ENCODE results near the gene LIPF.
A peak's percentile ranks its signal among the peaks of the same experiment; 100 is the strongest.
"Not testable (repeated sequence)": the region's sequence is repeated elsewhere in the genome, so short reads cannot be mapped to it uniquely, and the experiment has no call there.

The LIPF gene, protein sequence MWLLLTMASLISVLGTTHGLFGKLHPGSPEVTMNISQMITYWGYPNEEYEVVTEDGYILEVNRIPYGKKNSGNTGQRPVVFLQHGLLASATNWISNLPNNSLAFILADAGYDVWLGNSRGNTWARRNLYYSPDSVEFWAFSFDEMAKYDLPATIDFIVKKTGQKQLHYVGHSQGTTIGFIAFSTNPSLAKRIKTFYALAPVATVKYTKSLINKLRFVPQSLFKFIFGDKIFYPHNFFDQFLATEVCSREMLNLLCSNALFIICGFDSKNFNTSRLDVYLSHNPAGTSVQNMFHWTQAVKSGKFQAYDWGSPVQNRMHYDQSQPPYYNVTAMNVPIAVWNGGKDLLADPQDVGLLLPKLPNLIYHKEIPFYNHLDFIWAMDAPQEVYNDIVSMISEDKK

DNA sequence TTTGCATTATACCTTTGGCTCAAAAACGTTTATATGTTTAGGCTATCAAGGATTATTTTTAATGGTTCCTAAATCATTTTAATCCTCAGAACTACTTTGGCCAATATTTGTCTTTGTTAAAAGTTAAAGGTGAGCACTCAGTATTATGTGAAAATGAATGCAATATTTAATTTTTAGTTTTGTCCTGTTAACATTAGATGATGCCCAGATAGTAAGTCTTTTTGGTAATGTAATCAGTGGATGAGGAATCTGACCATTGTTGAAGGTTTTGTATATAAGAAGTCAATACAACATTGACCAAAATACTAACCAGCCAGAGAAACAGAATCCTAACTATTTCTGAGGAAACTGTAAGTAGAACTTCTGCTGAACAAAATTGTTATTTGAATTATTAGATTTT lies at the start of gene LIPF:
Gene LIPF, plus strand, starts transcription at position 301 of the 400 bp plus-strand sequence. CDS start 2,856 bp downstream, outside the sequence.
- in situ Hi-C loops (cut with HindIII; ENCODE audit: low pct_ligation_motif_present, low pct_unique_long_range_greater_than_20kb, low sequenced_read_pairs) = no loop called here
- DNase-seq = no peak

DNA sequence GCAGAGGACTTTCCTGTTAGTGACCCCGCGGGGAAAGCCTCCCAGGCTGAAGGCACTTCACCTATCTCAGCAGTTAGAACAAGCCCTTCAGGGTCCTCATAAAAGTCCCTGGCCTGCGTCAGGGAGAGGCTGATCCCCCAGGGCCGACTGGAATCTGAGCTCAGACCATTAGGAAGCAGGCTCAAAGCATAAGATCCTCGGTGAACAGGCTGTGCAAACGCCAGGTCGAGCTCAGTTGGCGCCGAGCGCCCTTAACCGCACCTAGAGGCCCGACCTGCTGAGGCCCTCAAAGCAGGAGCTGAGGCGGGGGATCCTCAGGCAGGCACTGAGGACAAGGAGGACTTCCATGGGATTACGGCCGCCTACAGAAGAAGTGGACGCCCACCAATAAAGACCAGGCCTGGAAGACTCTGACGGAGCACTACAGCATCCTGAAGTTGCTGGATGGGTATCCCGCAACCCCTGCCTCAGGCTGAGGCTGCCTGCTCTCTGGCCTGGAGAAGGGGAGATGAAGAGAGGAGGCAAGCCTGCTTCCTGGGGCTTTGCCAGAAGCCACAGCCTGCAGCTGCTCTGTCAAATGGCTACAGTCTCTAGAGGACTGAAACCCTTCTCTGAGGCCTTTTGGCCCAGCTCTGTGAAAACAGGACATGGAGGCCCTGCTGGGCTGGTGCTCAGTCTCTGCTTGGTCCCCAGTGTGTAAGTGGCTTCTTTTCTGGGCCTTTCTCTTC lies 47.8 kb upstream of the LIPF start:
- DNase-seq = no peak
- in situ Hi-C loops (cut with HindIII; ENCODE audit: low pct_ligation_motif_present, low pct_unique_long_range_greater_than_20kb, low sequenced_read_pairs) = no loop called here

DNA sequence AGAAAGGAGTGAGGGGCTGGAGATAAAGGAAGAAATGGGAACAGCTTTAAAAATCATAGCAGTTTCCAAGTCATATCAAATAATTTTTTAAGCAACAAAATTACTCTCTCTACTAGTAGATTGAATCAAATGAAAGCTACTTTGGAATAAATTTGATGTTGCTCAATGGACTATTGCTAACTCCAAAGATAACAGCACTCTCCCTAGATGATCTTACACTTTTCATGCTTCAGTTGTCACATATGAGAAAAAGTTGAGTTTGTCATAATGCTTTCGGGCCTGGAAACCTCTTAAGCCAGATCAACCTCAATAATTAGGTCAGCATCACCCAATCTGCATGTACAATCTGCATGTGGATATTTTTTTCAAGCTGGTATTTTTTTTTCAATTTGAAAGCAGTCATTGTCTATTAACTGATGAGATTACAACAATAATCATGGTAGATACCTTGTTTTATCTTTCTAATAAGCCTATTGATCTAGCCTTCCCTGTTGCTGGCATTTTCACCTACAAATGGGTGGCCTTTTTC lies 46.4 kb upstream of the LIPF start:
- in situ Hi-C loops (cut with HindIII; ENCODE audit: low pct_ligation_motif_present, low pct_unique_long_range_greater_than_20kb, low sequenced_read_pairs) = no loop called here
- no peak for DNase-seq

DNA sequence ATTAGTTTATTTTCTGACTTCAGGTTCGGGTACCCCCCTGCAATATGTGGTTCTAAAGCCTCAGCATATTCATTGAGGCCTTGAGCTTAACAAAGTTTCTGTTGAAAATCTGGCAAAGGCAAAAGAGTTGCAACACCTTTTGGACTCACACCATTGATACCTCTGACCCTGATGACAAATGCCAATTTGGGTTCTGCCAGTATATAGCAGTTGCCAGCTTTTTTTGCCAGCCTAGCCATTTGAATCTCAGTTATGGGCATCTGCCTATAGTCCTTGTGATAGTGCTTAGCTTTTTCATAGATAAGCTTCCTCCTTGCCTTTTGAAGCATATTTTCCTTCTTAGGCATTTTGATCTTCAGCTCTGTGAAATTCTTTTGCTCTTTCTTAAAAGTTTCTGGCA lies 45.7 kb upstream of the LIPF start:
- in situ Hi-C loops (cut with HindIII; ENCODE audit: low pct_ligation_motif_present, low pct_unique_long_range_greater_than_20kb, low sequenced_read_pairs) = no loop called here

DNA sequence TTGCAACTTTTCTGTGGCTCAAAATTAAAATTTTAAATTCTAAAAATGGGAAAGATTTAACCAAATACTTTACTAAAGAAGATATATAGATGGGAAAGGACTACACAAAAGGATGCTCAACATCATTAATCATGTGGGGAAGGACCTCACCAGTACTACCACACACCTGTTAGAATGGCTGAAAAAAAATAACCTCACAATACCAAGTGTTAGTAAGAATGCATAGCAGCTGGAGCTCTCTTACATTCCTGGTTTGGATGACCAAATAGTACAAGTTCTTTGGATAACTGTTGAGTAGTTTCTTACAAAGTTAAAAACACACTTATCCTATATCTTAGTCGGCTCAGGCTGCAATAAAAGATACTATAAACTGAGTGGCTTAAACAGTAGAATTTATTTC lies 43.8 kb upstream of the LIPF start:
- in situ Hi-C loops (cut with HindIII; ENCODE audit: low pct_ligation_motif_present, low pct_unique_long_range_greater_than_20kb, low sequenced_read_pairs) = no loop called here

More for the DNA sequence above, 45.7 kb upstream of the LIPF start:
- DNase-seq = no peak

DNA sequence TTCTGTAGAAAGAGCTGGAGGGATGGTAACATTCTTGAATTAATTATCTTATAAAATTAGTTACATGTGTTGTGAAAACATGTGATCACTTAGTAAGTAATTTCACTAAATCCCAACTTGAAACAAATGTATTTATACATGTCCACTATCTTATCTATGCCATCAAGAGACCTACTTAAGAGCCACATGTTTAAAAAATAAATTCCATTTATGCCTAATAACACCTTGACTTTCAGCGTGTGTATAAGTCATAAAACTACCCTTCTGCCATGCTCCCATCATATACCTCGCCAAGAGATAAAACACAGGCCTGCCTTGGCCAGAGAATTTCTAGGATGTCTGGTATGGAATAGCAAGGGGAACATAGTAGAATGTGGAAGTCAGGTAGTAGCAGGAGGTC lies 40.4 kb upstream of the LIPF start:
- in situ Hi-C loops (cut with HindIII; ENCODE audit: low pct_ligation_motif_present, low pct_unique_long_range_greater_than_20kb, low sequenced_read_pairs) = no loop called here

More for the DNA sequence above, 43.8 kb upstream of the LIPF start:
- no peak for DNase-seq

DNA sequence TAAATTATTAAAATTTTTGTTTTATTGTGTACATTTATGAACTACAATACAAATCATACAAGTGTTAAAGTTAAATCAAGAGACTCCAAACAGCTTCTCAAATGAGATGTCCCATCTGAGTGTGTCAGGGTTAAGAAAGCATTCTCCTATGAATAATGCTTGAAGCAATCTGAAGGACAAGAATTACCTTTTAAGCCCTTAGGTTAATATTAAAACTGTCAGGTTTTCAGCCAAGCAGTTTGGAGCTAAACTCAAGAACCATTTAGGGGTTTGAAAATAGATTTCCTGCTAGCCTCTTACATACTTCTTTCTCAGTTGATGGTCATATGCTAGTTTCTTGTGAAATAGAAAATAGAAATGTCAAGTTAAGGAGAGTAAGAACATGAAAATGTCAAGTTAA lies 39.4 kb upstream of the LIPF start:
- in situ Hi-C loops (cut with HindIII; ENCODE audit: low pct_ligation_motif_present, low pct_unique_long_range_greater_than_20kb, low sequenced_read_pairs) = no loop called here
- DNase-seq = peak; percentile 4

More for the DNA sequence above, 40.4 kb upstream of the LIPF start:
- no peak for DNase-seq

DNA sequence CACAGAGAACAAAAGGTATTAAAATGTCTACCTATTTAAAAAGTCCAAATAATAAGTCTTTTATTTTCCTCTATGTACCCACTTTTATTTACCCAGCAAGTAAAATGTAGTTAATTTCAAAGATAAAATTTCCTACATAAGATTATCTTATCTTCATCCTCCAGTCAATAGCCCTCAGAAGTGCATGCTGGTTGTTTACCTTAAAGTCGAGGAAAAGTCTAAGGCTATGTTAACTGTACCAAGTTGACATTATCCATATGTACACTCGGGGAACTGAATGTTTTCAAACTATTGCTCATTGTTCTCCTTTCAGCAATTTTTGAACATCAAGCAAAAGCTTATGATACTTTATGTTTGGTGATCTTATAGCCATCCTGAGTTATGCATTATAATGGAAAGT lies 24.1 kb upstream of the LIPF start:
- in situ Hi-C loops (cut with HindIII; ENCODE audit: low pct_ligation_motif_present, low pct_unique_long_range_greater_than_20kb, low sequenced_read_pairs) = no loop called here
- DNase-seq = no peak

DNA sequence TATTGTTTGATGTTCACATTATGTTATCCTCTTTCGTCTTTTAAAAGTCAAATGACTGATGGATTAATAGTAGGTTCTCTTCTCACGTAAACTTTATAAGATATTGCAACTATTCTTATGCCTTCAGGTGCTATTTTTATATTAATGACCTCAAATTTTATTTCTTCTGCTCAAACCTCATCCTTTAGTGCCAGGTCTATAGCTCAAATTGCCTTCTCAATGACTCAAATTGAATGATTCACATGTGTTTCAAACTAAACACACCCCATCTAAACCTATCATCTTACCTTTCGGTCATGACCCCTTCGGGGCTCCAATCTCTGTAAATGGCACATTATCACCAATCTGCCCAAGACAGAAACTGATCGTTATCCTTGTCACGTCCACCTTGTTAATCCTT lies 22.0 kb upstream of the LIPF start:
- in situ Hi-C loops (cut with HindIII; ENCODE audit: low pct_ligation_motif_present, low pct_unique_long_range_greater_than_20kb, low sequenced_read_pairs) = no loop called here
- no peak for DNase-seq

DNA sequence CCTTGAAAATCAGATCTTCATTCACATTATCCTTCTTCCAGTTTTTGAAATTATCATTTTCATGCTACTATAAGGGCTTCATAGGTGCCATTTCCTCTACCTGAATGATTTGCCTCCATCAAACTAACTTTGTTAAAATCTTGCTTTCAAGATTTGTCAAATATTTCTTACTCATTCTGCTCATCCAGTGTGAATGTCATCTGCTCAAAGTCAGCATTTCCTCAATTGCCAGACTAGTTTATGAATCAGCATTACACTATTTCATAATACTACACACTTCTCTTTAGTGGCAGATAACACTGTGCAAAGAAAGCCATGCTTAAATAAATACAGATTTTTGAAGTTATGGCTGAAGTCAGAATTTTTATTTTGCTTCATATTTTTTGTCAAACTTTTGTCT lies 21.3 kb upstream of the LIPF start:
- DNase-seq = no peak
- in situ Hi-C loops (cut with HindIII; ENCODE audit: low pct_ligation_motif_present, low pct_unique_long_range_greater_than_20kb, low sequenced_read_pairs) = no loop called here

DNA sequence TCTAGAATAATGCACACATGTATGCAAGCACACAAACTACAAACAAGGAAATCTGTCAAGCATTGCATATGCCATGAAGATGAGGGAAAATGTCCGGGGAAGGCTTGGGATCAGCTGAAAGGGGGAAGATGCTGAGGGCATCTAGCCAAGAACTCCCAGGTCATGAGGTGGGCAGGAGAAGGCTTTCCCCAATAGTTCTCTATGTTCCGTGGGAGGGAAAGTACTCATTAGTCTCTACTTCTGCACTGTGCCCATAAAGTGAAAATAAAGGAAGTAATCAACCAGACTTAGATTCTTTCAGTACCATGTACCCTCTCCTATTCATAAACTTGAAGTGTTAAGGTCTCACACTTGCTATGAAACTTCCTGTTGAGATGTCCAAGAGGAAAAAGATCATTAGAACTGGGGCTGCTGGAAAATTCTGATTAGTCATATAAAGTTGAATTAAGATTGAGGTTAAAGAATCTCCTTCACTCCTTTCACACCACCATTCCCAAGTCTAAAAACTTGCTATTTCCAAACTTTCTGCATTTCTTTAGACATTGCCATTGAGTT lies 17.1 kb upstream of the LIPF start:
- in situ Hi-C loops (cut with HindIII; ENCODE audit: low pct_ligation_motif_present, low pct_unique_long_range_greater_than_20kb, low sequenced_read_pairs) = no loop called here
- DNase-seq = no peak

DNA sequence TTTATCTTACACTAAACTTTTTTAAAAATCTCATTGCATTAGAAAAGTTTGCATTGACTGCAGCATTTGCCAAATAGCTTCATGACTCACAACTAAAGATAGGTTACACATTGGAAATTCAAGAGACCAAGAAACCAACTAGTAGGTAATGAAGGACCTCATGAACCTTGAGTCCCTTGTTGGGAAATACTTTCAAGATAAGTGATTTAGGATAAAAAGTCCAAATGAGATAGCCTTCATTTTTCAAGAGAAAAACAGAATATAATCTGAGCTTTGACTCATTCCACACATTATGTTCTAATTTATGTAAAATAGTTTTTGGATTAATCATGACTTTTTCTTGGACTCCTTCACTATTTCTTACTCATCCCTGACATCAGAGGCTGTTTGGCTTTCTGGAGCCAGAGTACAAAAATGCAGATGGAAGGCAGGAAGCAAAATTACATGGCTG lies 13.1 kb upstream of the LIPF start:
- peak; percentile 83 for DNase-seq
- in situ Hi-C loops (cut with HindIII; ENCODE audit: low pct_ligation_motif_present, low pct_unique_long_range_greater_than_20kb, low sequenced_read_pairs) = no loop called here

DNA sequence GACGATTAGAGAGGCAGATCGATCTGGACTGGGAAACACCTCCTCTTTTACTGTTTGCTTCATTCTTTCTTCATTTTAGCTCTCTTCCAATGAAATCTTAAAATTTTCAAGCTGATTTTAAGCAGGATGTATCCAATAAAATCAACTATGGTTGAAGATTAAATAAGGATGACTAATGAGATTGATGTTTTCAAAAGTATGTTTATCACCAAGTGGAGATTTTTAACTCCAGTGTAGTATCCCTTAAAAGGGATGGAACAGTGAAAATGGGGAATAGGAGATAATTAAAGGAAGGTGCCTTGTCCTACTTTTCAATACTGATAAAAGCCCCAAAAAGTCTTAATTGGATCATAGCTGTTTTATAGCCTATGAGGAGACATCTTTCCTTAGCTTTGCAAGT lies 11.6 kb upstream of the LIPF start:
- DNase-seq = no peak
- in situ Hi-C loops (cut with HindIII; ENCODE audit: low pct_ligation_motif_present, low pct_unique_long_range_greater_than_20kb, low sequenced_read_pairs) = no loop called here

DNA sequence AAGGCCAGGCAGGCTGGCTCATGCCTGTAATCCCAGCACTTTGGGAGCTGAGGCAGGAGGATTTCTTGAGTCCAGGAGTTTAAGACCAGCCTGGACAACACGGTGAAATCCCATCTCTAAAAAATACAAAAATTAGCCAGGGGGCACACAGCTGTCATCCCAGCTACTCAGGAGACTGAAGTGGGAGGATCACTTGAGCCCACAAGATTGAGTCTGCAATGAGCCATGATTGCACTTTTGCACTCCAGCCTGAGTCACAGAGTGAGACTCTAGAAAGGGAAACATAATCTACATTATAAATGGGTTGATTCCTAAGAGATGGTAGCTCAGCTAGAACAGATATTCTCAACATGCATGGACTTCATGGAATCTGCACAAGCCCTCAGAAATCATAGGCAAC lies 6.3 kb upstream of the LIPF start:
- DNase-seq = no peak
- in situ Hi-C loops (cut with HindIII; ENCODE audit: low pct_ligation_motif_present, low pct_unique_long_range_greater_than_20kb, low sequenced_read_pairs) = no loop called here

DNA sequence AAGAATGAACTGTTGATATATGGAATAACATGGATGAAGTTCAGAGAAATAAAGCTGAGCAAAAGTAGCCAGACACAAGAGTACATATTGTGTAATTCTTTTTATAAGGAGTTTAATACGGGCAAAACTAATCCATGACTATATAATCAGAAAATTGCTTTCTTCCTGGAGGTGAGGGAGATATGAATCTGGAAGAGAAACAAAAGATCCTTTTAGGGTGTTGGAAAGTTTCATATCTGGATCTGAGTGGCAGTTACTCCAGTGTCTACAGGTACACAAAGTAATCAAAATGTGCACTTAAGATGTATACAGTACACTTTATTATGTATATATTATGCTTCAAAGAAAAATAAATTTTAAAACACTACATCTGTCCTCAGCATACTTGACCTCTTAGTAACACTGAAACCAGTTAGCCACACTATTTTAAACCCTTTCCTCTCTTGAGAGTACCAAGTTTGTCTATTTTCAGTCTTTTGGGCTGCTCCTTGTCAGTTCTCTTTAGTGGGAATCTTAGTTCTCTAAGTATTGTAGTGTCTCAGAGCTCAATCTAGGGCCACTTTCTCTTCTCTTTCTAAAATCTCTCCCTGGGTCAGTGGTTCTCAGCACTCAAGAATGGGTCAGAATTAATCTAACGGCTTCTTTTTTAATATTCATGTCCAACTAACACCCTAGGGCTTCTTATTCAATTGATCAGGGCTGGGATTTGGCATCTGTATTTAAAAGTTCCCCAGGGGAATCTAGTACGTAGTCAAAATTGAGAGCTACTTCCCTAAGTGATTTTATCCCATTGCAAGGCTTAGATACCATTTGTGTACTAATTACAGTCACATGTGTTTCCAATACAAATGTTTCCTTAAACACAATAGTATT lies 4.3 kb upstream of the LIPF start:
- in situ Hi-C loops (cut with HindIII; ENCODE audit: low pct_ligation_motif_present, low pct_unique_long_range_greater_than_20kb, low sequenced_read_pairs) = no loop called here
- DNase-seq = no peak

DNA sequence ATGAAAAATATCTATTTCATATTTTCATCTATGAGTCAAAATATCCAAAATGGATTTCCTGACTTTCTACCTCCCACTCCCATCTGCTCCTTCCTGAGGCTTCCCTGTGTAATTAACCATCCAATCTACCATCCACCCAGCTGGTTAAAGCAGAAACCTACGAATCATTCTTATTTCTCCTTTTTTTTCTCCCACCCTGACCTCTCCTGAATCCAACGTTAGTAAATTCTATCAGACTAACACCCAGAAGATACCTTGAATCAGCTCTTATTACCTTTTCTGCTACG lies 3.7 kb upstream of the LIPF start:
- in situ Hi-C loops (cut with HindIII; ENCODE audit: low pct_ligation_motif_present, low pct_unique_long_range_greater_than_20kb, low sequenced_read_pairs) = no loop called here

DNA sequence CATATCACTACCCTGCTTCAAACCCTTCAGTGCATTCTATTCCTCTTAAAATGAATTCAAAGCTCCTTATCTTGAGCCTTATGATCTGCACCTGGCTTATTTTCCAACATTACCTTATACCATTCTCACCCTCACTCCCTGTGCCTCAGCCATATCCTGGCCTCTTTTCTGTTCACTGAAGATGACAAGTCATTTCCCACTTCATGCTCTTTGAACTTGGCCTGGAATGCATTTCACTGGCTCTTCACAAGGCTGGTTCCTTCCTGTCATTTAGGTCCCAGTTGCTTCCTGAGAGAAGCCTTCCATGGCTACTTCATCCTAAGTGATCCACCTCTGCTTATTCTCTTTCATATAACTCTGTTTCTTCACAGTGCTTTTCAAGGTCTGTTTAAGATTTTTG lies 3.2 kb upstream of the LIPF start:
- in situ Hi-C loops (cut with HindIII; ENCODE audit: low pct_ligation_motif_present, low pct_unique_long_range_greater_than_20kb, low sequenced_read_pairs) = no loop called here

More for the DNA sequence above, 3.7 kb upstream of the LIPF start:
- DNase-seq = no peak

DNA sequence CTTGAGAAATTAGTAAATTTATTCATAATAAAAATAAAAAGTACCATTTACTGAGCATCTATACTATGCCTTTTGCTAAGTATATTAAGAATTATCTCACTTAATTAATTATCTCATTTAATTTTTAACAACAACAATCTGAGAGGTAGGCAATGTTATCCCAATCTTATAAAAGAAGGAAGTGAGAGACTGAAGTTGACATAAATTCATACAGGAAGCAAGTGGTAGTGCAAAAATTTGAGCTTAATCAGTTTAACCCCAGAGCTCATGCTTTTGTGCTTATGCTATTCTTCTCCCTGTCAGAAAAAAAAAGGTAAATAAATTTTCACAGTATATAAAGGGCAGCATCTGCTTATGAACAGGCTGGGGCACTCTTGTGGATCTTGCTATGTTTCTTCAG lies 2.7 kb upstream of the LIPF start:
- no peak for DNase-seq
- in situ Hi-C loops (cut with HindIII; ENCODE audit: low pct_ligation_motif_present, low pct_unique_long_range_greater_than_20kb, low sequenced_read_pairs) = no loop called here

More for the DNA sequence above, 3.2 kb upstream of the LIPF start:
- no peak for DNase-seq

DNA sequence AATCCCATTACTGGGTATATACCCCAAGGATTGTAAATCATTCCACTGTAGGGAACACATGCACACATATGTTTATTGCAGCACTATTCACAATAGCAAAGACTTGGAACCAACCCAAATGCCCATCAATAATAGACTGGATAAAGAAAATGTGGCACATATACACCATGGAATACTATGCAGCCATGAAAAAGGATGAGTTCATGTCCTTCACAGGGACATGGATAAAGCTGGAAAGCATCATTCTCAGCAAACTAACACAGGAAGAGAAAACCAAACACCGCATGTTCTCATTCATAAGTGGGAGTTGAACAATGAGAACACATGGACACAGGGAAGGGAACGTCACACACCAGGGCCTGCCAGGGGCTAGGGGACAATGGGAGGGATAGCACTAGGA lies 1.1 kb upstream of the LIPF start:
- DNase-seq; in situ Hi-C loops (cut with HindIII; ENCODE audit: low pct_ligation_motif_present, low pct_unique_long_range_greater_than_20kb, low sequenced_read_pairs): not testable (repeated sequence)
